Lower leg skin (tissue), 4 donors: Measurements from ENCODE around the gene FTO. TPM values are rescaled to one million over a fixed set of nuclear protein-coding genes. Genes with fewer than 3 reads are reported as not detected.

Experiments used
- DNase-seq, 2 donors: peaks; one replicate each; pipeline ENCODE4 v3.0.0-alpha.2; 2019; ENCODE audit warnings: low spot score in 2 of 2
- H3K4me3 ChIP-seq: fragments of 200-600 bp; sonication (generic); 2 replicates; pipeline ENCODE4 v1.5.1; 2017; ENCODE audit warnings: mild to moderate bottlenecking, low read depth; ENCODE audit not compliant: poor library complexity, severe bottlenecking
- CTCF ChIP-seq, 3 donors: fragments of 450-650 bp; IDR thresholded peaks; one replicate each; pipeline ENCODE4 v1.5.1; 2016; ENCODE audit warnings: antibody characterized with exemption in 3 of 3, mild to moderate bottlenecking in 3 of 3, moderate library complexity in 2 of 3
- POLR2A ChIP-seq, 2 donors: fragments of 450-650 bp; IDR thresholded peaks; one replicate each; pipeline ENCODE4 v1.6.1; 2016 to 2017; ENCODE audit warnings: antibody characterized with exemption in 2 of 2, mild to moderate bottlenecking in 1 of 2, moderate library complexity in 1 of 2
- WGBS, 2 donors: methylation state at CpG; one replicate each; pipeline ENCODE4 v1.1.5; 2018; 5-methylcytosine and 5-hydroxymethylcytosine counted together
- intact Hi-C: fragments of 100-400 bp; cut with DNase I; formaldehyde crosslinking; loops from one replicate; pipeline ENCODE4 v1.15.0; 2023; ENCODE audit warnings: low total_unique reads
- total RNA-seq, 4 donors: library from RNA; depleted of rRNA; stranded (reverse); fragments of >200 nt; gene quantifications; one replicate each; pipeline ENCODE4 v1.1.0, GENCODE V29; 2016

The FTO gene
- total RNA-seq, 4 donors from 2014 or later: 61.2 to 88.2 (median 64.1) TPM

GRCh38 chr16:53827741-53828140 is 123.8 kb downstream of the FTO start:
- no peak overlapping the region for H3K4me3 ChIP-seq
- DNase-seq: no peak
- intact Hi-C loops: no loop called here
- 33 to 48% methylated on average over 5 of the region's 5 CpGs for WGBS, 2 donors
- no peak for TF ChIP-seq POLR2A (IDR thresholded peaks at IDR 0.05)
- no peak for TF ChIP-seq CTCF (IDR thresholded peaks at IDR 0.05)

- 57 to 65% methylated on average over 3 of the region's 3 CpGs for WGBS, 2 donors
- no peak for TF ChIP-seq POLR2A (IDR thresholded peaks at IDR 0.05)
- TF ChIP-seq CTCF (IDR thresholded peaks at IDR 0.05): no peak
- H3K4me3 ChIP-seq: no peak overlapping the region
- intact Hi-C loops: no loop called here
- no peak for DNase-seq
Measured at GRCh38 chr16:53829186-53829747, 125.3 kb downstream of the FTO start.

GRCh38 chr16:53832896-53833544 is 129.1 kb downstream of the FTO start:
- no peak overlapping the region for H3K4me3 ChIP-seq
- intact Hi-C loops: no loop called here
- WGBS, 2 donors: 94 to 99% methylated on average over 9 of the region's 9 CpGs
- no peak for DNase-seq
- TF ChIP-seq POLR2A (IDR thresholded peaks at IDR 0.05): no peak
- TF ChIP-seq CTCF (IDR thresholded peaks at IDR 0.05): no peak

GRCh38 chr16:53836142-53836541 is 132.2 kb downstream of the FTO start:
- intact Hi-C loops: no loop called here
- TF ChIP-seq CTCF (IDR thresholded peaks at IDR 0.05) (no peak), POLR2A (IDR thresholded peaks at IDR 0.05) (no peak)
- H3K4me3 ChIP-seq: no peak overlapping the region
- 96 to 99% methylated on average over 3 of the region's 3 CpGs for WGBS, 2 donors
- DNase-seq: no peak

- DNase-seq: no peak
- intact Hi-C loops: no loop called here
- 88 to 93% methylated on average over 3 of the region's 3 CpGs for WGBS, 2 donors
- TF ChIP-seq POLR2A (IDR thresholded peaks at IDR 0.05): no peak
- TF ChIP-seq CTCF (IDR thresholded peaks at IDR 0.05): no peak
- no peak overlapping the region for H3K4me3 ChIP-seq
Measured at GRCh38 chr16:53836680-53837079, 132.7 kb downstream of the FTO start.

GRCh38 chr16:53837426-53837825 is 133.5 kb downstream of the FTO start:
- intact Hi-C loops: no loop called here
- WGBS, 2 donors: 70 to 75% methylated on average over 7 of the region's 7 CpGs

More at GRCh38 chr16:53837426-53837825, 133.5 kb downstream of the FTO start:
- DNase-seq: no peak
- TF ChIP-seq POLR2A (IDR thresholded peaks at IDR 0.05): no peak
- TF ChIP-seq CTCF (IDR thresholded peaks at IDR 0.05): no peak
- H3K4me3 ChIP-seq: no peak overlapping the region
